WTC11 (cell line): Measurements from ENCODE around the gene TRIB2. TPM values are rescaled to one million over a fixed set of nuclear protein-coding genes. Genes with fewer than 3 reads are reported as not detected.

Experiments
- ATAC-seq: fragments of 200-7000 bp; cut with Tn5 transposase; 2 replicates; pipeline ENCODE4 v1.10.0; 2021; ENCODE audit warnings: mild to moderate bottlenecking, moderate library complexity
- Bru-seq: library from RNA; stranded (reverse); fragments of 400-500 nt; gene quantifications from one replicate; lab custom pipeline; 2021; lab: Mats Ljungman, UMichigan
- CTCF ChIA-PET: fragments of 300-600 bp; sonication (Branson Sonifier 250); formaldehyde crosslinking; loops from one replicate; lab custom pipeline; 2021; ENCODE audit warnings: antibody characterized with exemption; lab: Charles Lee
- POLR2A ChIA-PET: fragments of 350-600 bp; sonication (Branson Sonifier 250); formaldehyde crosslinking; loops from one replicate; lab custom pipeline; 2021; ENCODE audit warnings: antibody characterized with exemption; lab: Charles Lee
- DNase-seq: peaks from one replicate; pipeline ENCODE4 v3.0.0; 2021; ENCODE audit warnings: low spot score
- H3K27ac Mint-ChIP-seq: 2 replicates; pipeline ENCODE4 v1.8.0; 2021; ENCODE audit warnings: mixed read lengths
- H3K27me3 Mint-ChIP-seq: 2 replicates; pipeline ENCODE4 v1.8.0; 2021; ENCODE audit warnings: low read depth, mild to moderate bottlenecking, moderate library complexity, mixed read lengths
- H3K36me3 Mint-ChIP-seq: 2 replicates; pipeline ENCODE4 v1.8.0; 2021; ENCODE audit warnings: mixed read lengths
- H3K4me1 Mint-ChIP-seq: 2 replicates; pipeline ENCODE4 v1.8.0; 2022; ENCODE audit warnings: mixed read lengths
- H3K4me3 Mint-ChIP-seq: 2 replicates; pipeline ENCODE4 v1.8.0; 2021; ENCODE audit warnings: mild to moderate bottlenecking, moderate library complexity, mixed read lengths
- H3K9me3 Mint-ChIP-seq: 2 replicates; pipeline ENCODE4 v1.8.0; 2021; ENCODE audit warnings: mixed read lengths
- CBFB ChIP-seq: sonication (generic); formaldehyde crosslinking; IDR thresholded peaks from 2 replicates; pipeline ENCODE4 v1.8.1; 2022; ENCODE audit warnings: mild to moderate bottlenecking, low read depth, missing genetic modification reagents
- CREB1 ChIP-seq: sonication (generic); formaldehyde crosslinking; IDR thresholded peaks from 2 replicates; pipeline ENCODE4 v1.8.0; 2023; ENCODE audit warnings: mild to moderate bottlenecking, missing genetic modification reagents
- CTCF ChIP-seq: fragments of 200-600 bp; IDR thresholded peaks from 2 replicates; pipeline ENCODE4 v1.8.0; 2022; ENCODE audit warnings: antibody characterized with exemption
- E2F4 ChIP-seq: sonication (generic); formaldehyde crosslinking; IDR thresholded peaks from 2 replicates; pipeline ENCODE4 v1.8.1; 2022; ENCODE audit warnings: low read depth, mild to moderate bottlenecking, moderate library complexity, missing genetic modification reagents, borderline replicate concordance
- ETV6 ChIP-seq: sonication (generic); formaldehyde crosslinking; IDR thresholded peaks from 2 replicates; pipeline ENCODE4 v1.8.1; 2022; ENCODE audit warnings: mild to moderate bottlenecking, missing genetic modification reagents
- FOXK1 ChIP-seq: sonication (generic); formaldehyde crosslinking; IDR thresholded peaks from 2 replicates; pipeline ENCODE4 v1.8.0; 2022; ENCODE audit warnings: mild to moderate bottlenecking, moderate library complexity, missing genetic modification reagents
- HMGXB4 ChIP-seq: sonication (generic); formaldehyde crosslinking; IDR thresholded peaks from 2 replicates; pipeline ENCODE4 v1.8.1; 2023; ENCODE audit warnings: mild to moderate bottlenecking, moderate library complexity, missing genetic modification reagents
- JAZF1 ChIP-seq: fragments of 250-450 bp; sonication (Bioruptor Pico); IDR thresholded peaks from 2 replicates; pipeline ENCODE4 v1.9.0; 2021; ENCODE audit warnings: moderate library complexity, mild to moderate bottlenecking, inconsistent platforms
- MLX ChIP-seq: sonication (generic); formaldehyde crosslinking; IDR thresholded peaks from 2 replicates; pipeline ENCODE4 v1.8.1; 2023; ENCODE audit warnings: mild to moderate bottlenecking, missing genetic modification reagents, moderate library complexity
- NFYB ChIP-seq: sonication (generic); formaldehyde crosslinking; conservative IDR thresholded peaks from 2 replicates; pipeline ENCODE4 v1.8.0; 2022; ENCODE audit warnings: low read depth, missing genetic modification reagents
- PRRX2 ChIP-seq: fragments of 250-450 bp; sonication (Bioruptor Pico); IDR thresholded peaks from 2 replicates; pipeline ENCODE4 v1.8.0; 2021; ENCODE audit warnings: mild to moderate bottlenecking
- ZMAT4 ChIP-seq: fragments of 250-450 bp; sonication (Bioruptor Pico); IDR thresholded peaks from 2 replicates; pipeline ENCODE4 v1.9.0; 2021; ENCODE audit warnings: mild to moderate bottlenecking
- ZNF281 ChIP-seq: sonication (generic); formaldehyde crosslinking; IDR thresholded peaks from 2 replicates; pipeline ENCODE4 v1.8.0; 2023; ENCODE audit warnings: mild to moderate bottlenecking, missing genetic modification reagents
- long read RNA-seq, 3 experiments: library from RNA in 1 of 3; library from capped mRNA in 1 of 3; library from polyadenylated mRNA in 1 of 3; unstranded in 2 of 3; stranded (forward) in 1 of 3; transcript quantifications; one replicate each; pipeline ENCODE4 v2.0.0, GENCODE V29; 2021
- total RNA-seq: library from RNA; stranded (reverse); gene quantifications from 3 replicates; pipeline ENCODE4 v1.2.3, GENCODE V29; 2021

TRIB2 gene
- total RNA-seq, result 79.6 to 89.3 TPM (median 83.1 TPM) in 3 replicates
- percentile 94 among the genes with signal in this experiment for Bru-seq, nascent RNA
- long read RNA-seq, experiment 1, full-length matches to known transcripts, result 206 of 413 reads
- long read RNA-seq, experiment 1, partial matches to known transcripts, result 25 of 413 reads
- long read RNA-seq, experiment 1, other reads (novel, unspliced or antisense), result 182 of 413 reads
- long read RNA-seq, experiment 2, full-length matches to known transcripts, result 22 of 58 reads
- long read RNA-seq, experiment 2, partial matches to known transcripts, result 28 of 58 reads
- long read RNA-seq, experiment 2, other reads (novel, unspliced or antisense), result 8 of 58 reads
- long read RNA-seq, experiment 3, partial matches to known transcripts, result 7 of 11 reads
- long read RNA-seq, experiment 3, other reads (novel, unspliced or antisense), result 2 of 11 reads

- peaks cover 5% of the 10 kb centered on the region; the same call in 1 of the 2 replicates for H3K36me3 Mint-ChIP-seq
- POLR2A ChIA-PET, result interaction anchor here (0.7 to 1.3 kb wide), 3 partner anchors 41 to 887 kb away, joined by 3 read pairs; no protein-coding TSS in a partner anchor
- TF ChIP-seq ZMAT4 (CRISPR knock-in tag) (no peak), MLX (CRISPR knock-in tag) (no peak), FOXK1 (CRISPR knock-in tag) (peak; percentile 63; the same call in 1 of the 2 replicates), HMGXB4 (CRISPR knock-in tag) (peak; percentile 57; the same call in 1 of the 2 replicates), NFYB (CRISPR knock-in tag) (peak; percentile 46), CBFB (no peak), PRRX2 (CRISPR knock-in tag) (no peak), CTCF (0 out of 2 replicates have a peak, but pooled peaks have one; percentile 7), ZNF281 (CRISPR knock-in tag) (no peak), ETV6 (CRISPR knock-in tag) (0 out of 2 replicates have a peak, but pooled peaks have one; percentile 29), CREB1 (CRISPR knock-in tag) (no peak), JAZF1 (CRISPR knock-in tag) (no peak), E2F4 (CRISPR knock-in tag) (no peak)
- H3K4me3 Mint-ChIP-seq, result peak within 1 kb of the TSS; percentile 98
- H3K27ac Mint-ChIP-seq, result peak within 1 kb of the TSS; percentile 94
- DNase-seq, result peak; percentile 78
- peak; percentile 67 for ATAC-seq
- H3K27me3 Mint-ChIP-seq, result peaks cover 5% of the 10 kb centered on the region; the same call in 1 of the 2 replicates
- peaks cover 4% of the 10 kb centered on the region for H3K9me3 Mint-ChIP-seq
- CTCF ChIA-PET, result interaction anchor here (0.6 to 3.6 kb wide), 36 partner anchors 10 to 887 kb away, joined by 3 to 31 read pairs (median 4); no protein-coding TSS in a partner anchor
- H3K4me1 Mint-ChIP-seq, result peaks cover 38% of the 10 kb centered on the region
Observed at GRCh38 chr2:12716282-12717190, at the start of gene TRIB2. Gene TRIB2, plus strand, starts transcription at chr2:12716936. Its CDS starts 1,372 bp downstream, at chr2:12718308.
